Stimulated activated CD4-positive, alpha-beta T cell treated with anti-CD3 and anti-CD28 coated beads, Interleukin-1b, Interleukin-23, amount 100 ng/mL, for 4 hours (primary cell): Measurements from ENCODE around the gene TMEM101.
"Not testable (repeated sequence)": the region's sequence is repeated elsewhere in the genome, so short reads cannot be mapped to it uniquely, and the experiment has no call there.

Source experiments
- DNase-seq, 2 donors: peaks; one replicate each; pipeline ENCODE4 v3.0.0-alpha.2; 2020; ENCODE audit warnings: low read depth in 2 of 2

Gene TMEM101

DNA sequence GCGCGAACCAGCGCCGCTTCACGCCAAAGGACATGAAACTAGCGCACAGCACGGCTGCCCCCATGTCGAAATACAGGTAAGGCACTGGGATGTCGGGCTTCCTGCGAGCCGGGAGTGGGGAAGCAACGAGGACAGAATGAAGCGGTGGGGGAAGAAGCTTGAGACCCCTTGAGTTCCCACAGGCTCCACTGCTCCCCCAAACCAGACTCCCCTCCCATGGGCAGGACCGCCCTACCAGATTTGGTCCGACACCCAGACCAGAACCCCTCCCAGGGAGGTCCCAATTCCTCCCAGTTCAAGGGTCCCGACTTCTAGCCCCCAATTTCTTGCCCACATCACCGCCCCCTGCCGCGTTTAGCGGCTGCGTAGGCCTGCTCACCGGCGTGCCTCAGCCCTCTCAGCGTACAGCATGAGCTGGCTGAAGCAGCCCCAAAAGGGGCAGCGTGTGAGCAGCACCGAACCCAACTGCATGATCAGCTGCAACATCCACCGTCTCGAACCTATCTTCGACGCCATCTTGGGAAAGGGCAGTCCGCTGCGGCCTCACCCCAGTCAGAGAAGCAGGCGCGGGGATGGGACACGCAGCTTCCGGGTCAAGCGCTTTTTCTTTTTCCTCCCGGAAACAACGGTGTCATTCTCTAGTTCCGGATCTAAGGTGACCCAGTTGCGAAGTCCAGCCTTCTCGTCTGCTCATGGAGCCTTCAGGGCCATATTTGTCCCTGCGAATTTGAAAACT, at the start of gene TMEM101:
Gene TMEM101, minus strand, starts transcription at position 527 of the 736 bp plus-strand sequence. Its CDS starts 11 bp downstream, at position 516.
- DNase-seq: peak; percentile 74 to 81

GRCh38 chr17:44063704-44064639, 49.2 kb upstream of the TMEM101 start:
- no peak for DNase-seq

DNA sequence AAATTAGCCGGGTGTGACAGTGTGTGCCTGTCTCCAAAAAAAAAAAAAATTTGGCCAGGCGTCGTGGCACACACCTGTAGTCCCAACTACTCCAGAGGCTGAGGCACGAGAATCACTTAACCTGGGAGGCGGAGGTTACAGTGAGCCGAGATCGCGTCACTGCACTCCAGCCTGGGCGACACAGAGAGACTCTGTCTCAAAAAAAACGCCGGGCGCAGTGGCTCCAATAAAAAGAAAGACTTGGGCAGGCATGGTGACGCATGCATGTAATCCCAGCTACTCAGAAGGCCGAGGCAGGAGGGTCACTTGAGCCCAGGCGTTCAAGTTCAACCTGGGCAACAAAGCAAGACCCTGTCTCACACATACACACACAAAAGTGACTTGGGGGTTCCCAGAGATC, 48.1 kb upstream of the TMEM101 start:
- DNase-seq: no peak

DNA sequence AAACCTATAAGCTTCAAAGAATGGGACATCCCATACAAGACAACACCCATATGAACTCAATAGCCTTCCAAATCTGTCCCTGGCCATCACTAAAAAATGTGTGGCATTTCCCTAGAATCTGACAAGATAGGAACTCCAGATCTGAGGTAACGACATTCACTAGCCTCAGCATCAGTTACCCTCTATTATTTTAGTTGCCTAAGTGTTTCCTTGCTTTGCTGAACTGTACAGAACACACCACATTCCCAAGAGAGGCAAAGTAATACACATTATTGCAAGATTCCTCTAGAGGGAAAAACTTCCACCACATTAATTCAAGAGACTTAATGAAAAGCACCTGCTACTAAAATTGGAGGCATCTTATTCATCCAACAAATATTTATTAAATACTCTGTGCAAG, 46.7 kb upstream of the TMEM101 start:
- DNase-seq: no peak

DNA sequence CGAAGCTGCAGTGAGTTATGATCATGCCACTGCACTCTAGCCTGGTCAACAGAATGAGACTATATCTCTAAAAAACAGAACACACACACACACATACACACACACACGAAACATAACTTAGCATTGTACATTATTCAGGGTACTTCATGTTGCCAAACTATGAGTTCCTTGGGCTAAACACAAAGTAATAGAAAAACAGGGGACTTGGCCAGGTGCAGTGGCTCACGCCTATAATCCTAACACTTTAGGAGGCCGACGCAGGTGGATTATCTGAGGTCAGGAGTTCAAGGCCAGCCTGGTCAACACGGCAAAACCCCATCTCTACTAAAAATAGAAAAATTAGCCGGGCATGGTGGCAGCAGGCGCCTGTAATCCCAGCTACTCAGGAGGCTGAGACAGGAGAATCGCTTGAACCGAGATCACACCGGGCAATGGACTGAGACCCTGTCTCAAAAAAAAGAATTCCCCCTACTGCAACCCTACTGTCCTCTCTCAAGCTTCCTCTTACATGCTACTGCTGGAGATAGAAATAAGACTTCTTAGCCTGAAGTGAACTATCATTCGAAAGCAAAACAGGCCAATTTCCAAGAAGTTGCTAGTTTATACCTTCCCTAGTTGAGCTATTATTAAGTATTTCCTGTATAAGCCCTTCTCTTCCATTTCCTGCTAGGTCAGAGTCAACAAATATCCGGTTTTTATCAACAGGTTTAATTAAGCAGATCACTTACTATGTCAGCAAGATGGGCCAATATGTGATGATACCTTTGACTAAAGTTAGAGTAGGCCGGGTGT, 44.5 kb upstream of the TMEM101 start:
- no peak for DNase-seq

- DNase-seq: no peak
Measured at GRCh38 chr17:44053125-44053872, 38.5 kb upstream of the TMEM101 start.

GRCh38 chr17:44049294-44050060, 34.7 kb upstream of the TMEM101 start:
- no peak for DNase-seq

- not testable (repeated sequence) for DNase-seq
Measured at GRCh38 chr17:44046893-44047292, 32.1 kb upstream of the TMEM101 start.

GRCh38 chr17:44045486-44045885, 30.7 kb upstream of the TMEM101 start:
- DNase-seq: no peak

DNA sequence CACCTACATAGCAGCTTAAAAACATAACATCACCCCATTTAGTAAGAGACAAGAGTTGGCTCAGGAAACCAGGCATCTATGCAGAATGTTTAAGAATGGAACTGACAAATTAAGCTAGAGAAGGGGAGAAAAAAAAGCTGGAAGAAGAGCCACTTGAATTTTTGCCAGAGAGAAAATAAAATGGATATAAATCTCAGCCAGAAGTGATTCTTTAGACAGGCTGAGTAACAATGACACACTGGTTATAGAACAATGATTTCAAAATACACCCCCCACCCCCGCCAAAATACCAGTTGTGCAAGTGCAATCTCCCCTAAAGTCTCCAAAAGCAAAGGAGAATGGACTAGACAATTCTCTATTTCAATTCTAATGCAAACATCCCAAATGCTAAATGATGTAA, 29.3 kb upstream of the TMEM101 start:
- DNase-seq: no peak

- DNase-seq: no peak
Measured at GRCh38 chr17:44043272-44043696, 28.5 kb upstream of the TMEM101 start.

- DNase-seq: no peak
Measured at GRCh38 chr17:44039829-44040635, 25.3 kb upstream of the TMEM101 start.

GRCh38 chr17:44038604-44039011, 23.8 kb upstream of the TMEM101 start:
- no peak for DNase-seq

DNA sequence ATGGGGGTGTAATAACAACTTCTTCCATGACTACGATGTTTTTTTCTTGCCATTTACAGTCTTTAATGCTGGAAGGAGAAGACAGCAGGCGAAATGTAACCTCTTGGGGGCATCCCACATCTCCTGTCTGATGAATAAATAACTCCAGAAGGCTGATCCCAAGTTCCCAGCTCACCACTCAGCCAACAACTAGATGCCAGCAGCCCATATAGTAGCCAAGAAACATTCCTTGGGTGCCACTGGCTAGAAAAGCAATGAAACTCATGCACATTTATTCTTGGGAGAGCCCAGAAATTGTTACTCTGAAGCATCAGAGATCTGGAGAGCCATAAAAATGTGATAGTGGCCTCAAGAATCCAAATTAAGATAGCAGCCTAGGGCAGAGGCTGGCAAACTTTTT, 22.7 kb upstream of the TMEM101 start:
- DNase-seq: no peak

GRCh38 chr17:44034688-44035087, 19.9 kb upstream of the TMEM101 start:
- not testable (repeated sequence) for DNase-seq

DNA sequence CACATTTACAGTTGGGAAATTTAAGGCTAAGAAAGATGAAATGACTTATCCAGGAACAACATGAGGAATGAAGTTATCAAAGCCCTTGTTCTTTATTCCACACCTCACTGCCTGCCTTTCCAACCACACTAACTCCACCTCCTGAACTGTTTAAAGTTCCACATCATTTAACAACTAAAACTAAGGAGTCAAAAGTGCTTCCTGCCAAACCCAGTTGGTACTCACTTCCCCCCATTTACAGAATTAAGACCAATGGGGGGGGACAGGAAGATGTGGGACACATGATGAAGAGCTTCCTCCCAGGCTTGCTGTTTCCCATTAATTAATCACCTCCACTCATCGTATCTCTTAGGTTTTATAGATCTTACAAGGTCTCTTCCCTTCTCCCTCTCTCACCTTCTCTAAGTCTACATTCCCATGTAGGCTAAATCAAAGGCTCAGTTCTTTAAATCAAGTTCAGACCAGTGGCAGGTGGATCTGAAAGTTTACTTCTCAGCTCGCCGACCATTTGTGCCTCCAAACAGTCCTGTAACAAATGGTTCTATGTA, 19.2 kb upstream of the TMEM101 start:
- DNase-seq: no peak

GRCh38 chr17:44030482-44030881, 15.7 kb upstream of the TMEM101 start:
- DNase-seq: no peak

- DNase-seq: no peak
Measured at GRCh38 chr17:44029736-44030135, 15.0 kb upstream of the TMEM101 start.

GRCh38 chr17:44024853-44025252, 10.1 kb upstream of the TMEM101 start:
- no peak for DNase-seq
